ENCODE data around the gene IRF2. TPM values are rescaled to one million over a fixed set of nuclear protein-coding genes. Genes with fewer than 3 reads are reported as not detected.

The IRF2 gene
- total and polyA plus RNA-seq, 9 donors, result 27.8 to 68.4 (median 40.7) TPM

DNA sequence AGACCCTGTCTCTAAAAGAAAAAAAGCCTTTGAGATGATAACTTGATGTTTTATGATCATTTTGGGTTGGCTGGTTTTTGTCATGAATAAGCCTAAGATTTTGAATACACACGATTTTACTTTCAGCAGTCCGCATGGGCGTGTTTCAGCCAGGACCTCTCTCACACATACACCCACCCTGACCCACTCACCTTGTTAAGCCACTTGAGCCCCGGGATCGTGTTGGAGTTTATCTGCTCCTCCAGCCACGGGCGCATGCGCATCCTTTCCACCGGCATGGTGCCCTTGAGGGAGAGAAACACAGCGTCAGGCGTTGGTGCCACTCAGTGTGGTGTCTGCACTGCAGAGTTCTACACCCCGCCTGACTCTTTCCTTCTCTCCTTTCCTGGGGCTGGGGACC is 45.6 kb downstream of the IRF2 start:
- 92 to 93% (median 93%) methylated on average over 12 of the region's 12 CpGs for WGBS, 3 donors
- intact Hi-C loops (cut with DNase I), result no loop called here
- Histone ChIP-seq H3K9me3 (no peaks in the 10 kb centered on the region), H3K36me3 (no peaks in the 10 kb centered on the region), H3K4me3 (no peak overlapping the region), H3K4me1 (ENCODE audit: insufficient read depth) (peaks cover 9% of the 10 kb centered on the region), H3K27me3 (no peaks in the 10 kb centered on the region), H3K27ac (no peak overlapping the region)
- no peak for DNase-seq
- TF ChIP-seq, protein P1, sequence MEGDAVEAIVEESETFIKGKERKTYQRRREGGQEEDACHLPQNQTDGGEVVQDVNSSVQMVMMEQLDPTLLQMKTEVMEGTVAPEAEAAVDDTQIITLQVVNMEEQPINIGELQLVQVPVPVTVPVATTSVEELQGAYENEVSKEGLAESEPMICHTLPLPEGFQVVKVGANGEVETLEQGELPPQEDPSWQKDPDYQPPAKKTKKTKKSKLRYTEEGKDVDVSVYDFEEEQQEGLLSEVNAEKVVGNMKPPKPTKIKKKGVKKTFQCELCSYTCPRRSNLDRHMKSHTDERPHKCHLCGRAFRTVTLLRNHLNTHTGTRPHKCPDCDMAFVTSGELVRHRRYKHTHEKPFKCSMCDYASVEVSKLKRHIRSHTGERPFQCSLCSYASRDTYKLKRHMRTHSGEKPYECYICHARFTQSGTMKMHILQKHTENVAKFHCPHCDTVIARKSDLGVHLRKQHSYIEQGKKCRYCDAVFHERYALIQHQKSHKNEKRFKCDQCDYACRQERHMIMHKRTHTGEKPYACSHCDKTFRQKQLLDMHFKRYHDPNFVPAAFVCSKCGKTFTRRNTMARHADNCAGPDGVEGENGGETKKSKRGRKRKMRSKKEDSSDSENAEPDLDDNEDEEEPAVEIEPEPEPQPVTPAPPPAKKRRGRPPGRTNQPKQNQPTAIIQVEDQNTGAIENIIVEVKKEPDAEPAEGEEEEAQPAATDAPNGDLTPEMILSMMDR (IDR thresholded peaks at IDR 0.05), result no peak
- TF ChIP-seq EP300 (IDR thresholded peaks at IDR 0.05), result no peak

DNA sequence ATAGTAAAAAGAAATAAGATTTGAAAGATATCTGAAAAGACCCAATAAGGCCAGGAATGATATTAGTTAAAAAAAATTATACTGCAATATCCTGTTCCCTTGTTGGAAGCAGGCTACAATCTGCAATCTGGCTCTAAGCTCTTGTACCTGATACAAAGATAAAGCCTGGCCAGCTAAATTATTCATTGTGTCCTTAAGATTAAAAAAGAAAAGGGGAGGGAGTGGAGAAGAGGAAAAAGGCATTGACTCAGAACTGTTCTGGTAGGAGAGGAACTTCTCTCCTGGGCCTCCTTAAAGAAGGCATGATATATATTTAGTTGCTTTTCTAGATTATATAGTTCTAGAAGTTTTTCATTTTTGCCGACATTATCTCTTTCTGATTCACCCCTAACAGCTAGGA is 46.7 kb downstream of the IRF2 start:
- WGBS, 3 donors, result 27 to 53% (median 39%) methylated on average over 1 of the region's 1 CpG
- intact Hi-C loops (cut with DNase I), result no loop called here
- DNase-seq, result no peak
- Histone ChIP-seq H3K4me3 (no peak overlapping the region), H3K36me3 (no peaks in the 10 kb centered on the region), H3K27ac (no peak overlapping the region), H3K9me3 (no peaks in the 10 kb centered on the region), H3K27me3 (no peaks in the 10 kb centered on the region), H3K4me1 (ENCODE audit: insufficient read depth) (peaks cover 15% of the 10 kb centered on the region)
- TF ChIP-seq, protein P1 (IDR thresholded peaks at IDR 0.05), result no peak
- no peak for TF ChIP-seq EP300 (IDR thresholded peaks at IDR 0.05)

DNA sequence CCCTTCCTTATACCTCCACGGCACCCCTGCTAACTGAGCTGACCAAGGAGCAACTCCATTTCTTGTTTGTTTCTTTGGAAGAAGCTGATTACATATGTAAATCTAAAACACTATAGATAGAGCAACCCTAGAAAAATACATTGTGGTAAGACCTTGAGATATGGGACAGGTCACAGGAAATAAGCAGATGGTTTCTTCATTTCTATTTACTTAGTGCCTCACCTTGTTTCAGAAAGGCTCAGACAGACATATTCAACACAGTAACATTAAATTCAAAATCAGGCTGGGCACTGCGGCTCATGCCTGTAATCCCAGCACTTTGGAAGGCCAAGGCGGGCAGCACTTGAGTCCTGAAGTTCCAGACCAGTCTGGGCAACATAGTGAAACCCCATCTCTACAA is 47.3 kb downstream of the IRF2 start:
- intact Hi-C loops (cut with DNase I), result no loop called here
- peaks cover 15% of the 10 kb centered on the region for H3K4me1 ChIP-seq (ENCODE audit: insufficient read depth)

DNA sequence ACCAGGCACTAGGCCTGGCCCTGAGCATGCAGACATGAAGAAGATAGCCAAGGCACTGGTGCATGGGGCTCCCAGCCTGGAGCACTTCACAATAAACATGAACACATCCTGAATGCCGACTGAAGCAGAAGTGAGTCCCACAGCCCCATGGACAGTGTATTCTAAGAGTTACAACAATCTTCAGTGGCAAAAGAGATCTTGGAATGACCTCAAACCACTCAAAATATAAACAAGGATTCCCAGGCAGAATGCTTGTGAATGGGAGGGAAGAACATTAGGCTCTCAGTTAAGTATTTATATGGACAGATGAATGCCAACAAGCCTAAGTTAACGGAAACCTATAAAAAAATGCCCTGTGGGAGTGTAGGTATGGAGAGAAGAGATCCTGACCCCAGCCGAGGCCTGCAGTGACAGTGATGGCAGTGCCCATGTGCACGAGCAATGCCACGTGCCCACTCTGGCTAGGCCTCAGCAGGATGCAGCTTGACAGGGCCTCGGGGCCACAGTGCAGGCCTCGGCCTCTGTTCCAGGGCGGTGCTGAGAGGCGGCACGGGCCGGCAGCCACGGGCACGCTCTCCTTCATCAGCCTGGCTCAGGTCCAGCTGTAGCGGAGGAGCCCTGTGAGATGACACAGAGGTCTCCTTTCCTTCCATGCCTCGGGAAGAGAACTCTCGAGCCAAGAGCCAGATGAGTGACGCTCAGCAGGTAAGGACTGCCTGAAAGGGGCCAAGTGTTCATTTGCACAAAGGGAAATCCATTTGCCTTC is 49.2 kb downstream of the IRF2 start:
- no peaks in the 10 kb centered on the region for H3K36me3 ChIP-seq
- H3K27ac ChIP-seq, result no peak overlapping the region
- intact Hi-C loops (cut with DNase I), result no loop called here
- H3K4me1 ChIP-seq (ENCODE audit: insufficient read depth), result peaks cover 12% of the 10 kb centered on the region
- H3K9me3 ChIP-seq, result no peaks in the 10 kb centered on the region
- 62 to 74% (median 65%) methylated on average over 17 of the region's 17 CpGs for WGBS, 3 donors
- no peaks in the 10 kb centered on the region for H3K27me3 ChIP-seq
- TF ChIP-seq, protein P1 (IDR thresholded peaks at IDR 0.05), result no peak
- TF ChIP-seq POLR2A (IDR thresholded peaks at IDR 0.05) (no peak), EP300 (IDR thresholded peaks at IDR 0.05) (no peak)
- H3K4me3 ChIP-seq, result no peak overlapping the region
- DNase-seq, result peak in 3 of 5 donors; percentile 32 to 52 (median 45)

More for the DNA sequence above, 47.3 kb downstream of the IRF2 start:
- H3K4me3 ChIP-seq, result no peak overlapping the region
- 92 to 97% (median 95%) methylated on average over 3 of the region's 3 CpGs for whole genome bisulfite sequencing, 3 donors
- TF ChIP-seq EP300 (IDR thresholded peaks at IDR 0.05), result no peak
- TF ChIP-seq, protein P1 (IDR thresholded peaks at IDR 0.05), result no peak
- TF ChIP-seq POLR2A (IDR thresholded peaks at IDR 0.05), result no peak
- no peaks in the 10 kb centered on the region for H3K36me3 ChIP-seq
- no peak for DNase-seq
- H3K27ac ChIP-seq, result no peak overlapping the region
- no peaks in the 10 kb centered on the region for H3K9me3 ChIP-seq
- no peaks in the 10 kb centered on the region for H3K27me3 ChIP-seq

All from ovary (tissue), 9 donors.